Thoracic aorta (tissue), 2 donors: Measurements from ENCODE around the gene TIAL1. TPM values are rescaled to one million over a fixed set of nuclear protein-coding genes. Genes with fewer than 3 reads are reported as not detected.

ENCODE experiments used
- ATAC-seq: fragments of 150-250 bp; one replicate; pipeline ENCODE4 v1.8.0; 2017; ENCODE audit warnings: low read depth; ENCODE audit not compliant: insufficient number of reproducible peaks, low FRiP score
- DNase-seq: peaks from one replicate; pipeline ENCODE4 v3.0.0-alpha.2; 2020; ENCODE audit warnings: low spot score
- H3K27ac ChIP-seq, 2 donors: fragments of 200-600 bp; sonication (generic); 1 replicate in 1 of 2; 2 replicates in 1 of 2; pipeline ENCODE4 v1.5.1; 2016; ENCODE audit warnings: mild to moderate bottlenecking in 2 of 2, moderate library complexity in 2 of 2
- H3K27me3 ChIP-seq: fragments of 200-600 bp; sonication (generic); replicated peaks from 2 replicates; pipeline ENCODE4 v1.6.0; 2016; ENCODE audit warnings: mild to moderate bottlenecking; ENCODE audit not compliant: insufficient read depth
- H3K36me3 ChIP-seq: fragments of 200-600 bp; sonication (generic); one replicate; pipeline ENCODE4 v1.5.1; 2016
- H3K4me1 ChIP-seq, 2 donors: fragments of 200-600 bp; sonication (generic); 1 replicate in 1 of 2; 2 replicates in 1 of 2; pipeline versions ENCODE4 v1.5.1 to v1.6.0; 2016; ENCODE audit warnings: low read depth in 2 of 2, mild to moderate bottlenecking in 1 of 2; ENCODE audit not compliant: control insufficient read depth in 1 of 2
- H3K4me3 ChIP-seq: fragments of 200-600 bp; sonication (generic); 2 replicates; pipeline ENCODE4 v1.5.1; 2016; ENCODE audit warnings: mild to moderate bottlenecking
- H3K9me3 ChIP-seq: fragments of 200-600 bp; sonication (generic); 2 replicates; pipeline ENCODE4 v1.5.1; 2016
- CTCF ChIP-seq: fragments of 200-600 bp; sonication (generic); IDR thresholded peaks from one replicate; pipeline ENCODE4 v1.5.1; 2019; ENCODE audit warnings: antibody characterized with exemption
- total RNA-seq, 2 donors: library from RNA; depleted of rRNA; stranded (reverse); fragments of >200 nt; gene quantifications; one replicate each; pipeline versions ENCODE4 v1.1.0 to v1.2.3, GENCODE V29; 2016

Gene TIAL1
- total RNA-seq, 2 donors from 2014 or later, result 72.4 to 79.5 TPM

- ATAC-seq (no peak), DNase-seq (no peak)
- Histone ChIP-seq H3K4me3 (no peak overlapping the region), H3K27ac (no peak overlapping the region), H3K36me3 (no peaks in the 10 kb centered on the region), H3K4me1 (peaks cover 9 to 42% of the 10 kb centered on the region in 2 donors), H3K9me3 (no peaks in the 10 kb centered on the region), H3K27me3 (no peaks in the 10 kb centered on the region)
- TF ChIP-seq CTCF, result no peak
Measured at GRCh38 chr10:119540038-119540437, 56.7 kb downstream of the TIAL1 start.

- TF ChIP-seq CTCF, result no peak
- DNase-seq (no peak), ATAC-seq (no peak)
- H3K4me1 ChIP-seq, result peaks cover 9 to 37% of the 10 kb centered on the region in 2 donors
- no peaks in the 10 kb centered on the region for H3K9me3 ChIP-seq
- H3K27ac ChIP-seq, result no peak overlapping the region
- no peaks in the 10 kb centered on the region for H3K36me3 ChIP-seq
- no peak overlapping the region for H3K4me3 ChIP-seq
- no peaks in the 10 kb centered on the region for H3K27me3 ChIP-seq
Measured at GRCh38 chr10:119539359-119539825, 57.4 kb downstream of the TIAL1 start.

GRCh38 chr10:119538632-119539358 is 58.0 kb downstream of the TIAL1 start:
- no peak overlapping the region for H3K4me3 ChIP-seq
- H3K4me1 ChIP-seq, result peaks cover 9 to 31% of the 10 kb centered on the region in 2 donors
- H3K27me3 ChIP-seq, result no peaks in the 10 kb centered on the region
- no peak for DNase-seq
- H3K9me3 ChIP-seq, result no peaks in the 10 kb centered on the region
- H3K36me3 ChIP-seq, result no peaks in the 10 kb centered on the region
- H3K27ac ChIP-seq, result no peak overlapping the region
- no peak for TF ChIP-seq CTCF
- no peak for ATAC-seq

- no peaks in the 10 kb centered on the region for H3K9me3 ChIP-seq
- H3K27me3 ChIP-seq, result no peaks in the 10 kb centered on the region
- no peak overlapping the region for H3K27ac ChIP-seq
- H3K4me1 ChIP-seq, result peaks cover 9 to 24% of the 10 kb centered on the region in 2 donors
- TF ChIP-seq CTCF, result no peak
- no peak for DNase-seq
- no peak for ATAC-seq
- H3K4me3 ChIP-seq, result no peak overlapping the region
- H3K36me3 ChIP-seq, result no peaks in the 10 kb centered on the region
Measured at GRCh38 chr10:119537953-119538630, 58.7 kb downstream of the TIAL1 start.

GRCh38 chr10:119536508-119537025 is 60.2 kb downstream of the TIAL1 start:
- no peak overlapping the region for H3K4me3 ChIP-seq
- no peak overlapping the region for H3K27ac ChIP-seq
- TF ChIP-seq CTCF, result no peak
- H3K36me3 ChIP-seq, result no peaks in the 10 kb centered on the region
- no peaks in the 10 kb centered on the region for H3K9me3 ChIP-seq
- H3K27me3 ChIP-seq, result no peaks in the 10 kb centered on the region
- peaks cover 9 to 23% of the 10 kb centered on the region in 2 donors for H3K4me1 ChIP-seq
- ATAC-seq, result no peak
- no peak for DNase-seq
